Astrocyte (in vitro differentiated cells and primary cell): ENCODE measurements around the gene LASP1.

ENCODE experiments used
- CTCF ChIP-seq: IDR thresholded peaks from 2 replicates; pipeline ENCODE4 v1.5.1; 2011; ENCODE audit warnings: low read depth, mild to moderate bottlenecking, inconsistent platforms, low read length, moderate library complexity; ENCODE audit not compliant: insufficient read depth
- EZH2 ChIP-seq: IDR thresholded peaks from 2 replicates; pipeline ENCODE4 v1.6.1; 2012; ENCODE audit warnings: mild to moderate bottlenecking, low read length, inconsistent platforms; ENCODE audit not compliant: insufficient read depth

GRCh38 chr17:38853292-38854219 lies 16.3 kb upstream of the LASP1 start, which contains the start of gene RPL23:
- TF ChIP-seq CTCF (no peak), EZH2 (no peak)
